GM23338 (cell line): ENCODE results near the gene BLM. TPM values are rescaled to one million over a fixed set of nuclear protein-coding genes. Genes with fewer than 3 reads are reported as not detected.

Experiments
- ATAC-seq: fragments of 200-7000 bp; cut with Tn5 transposase; 3 replicates; pipeline ENCODE4 v1.9.1; 2020
- DNase-seq: peaks from one replicate; pipeline ENCODE4 v3.0.0-alpha.2; 2015; ENCODE audit warnings: low spot score
- H2AFZ ChIP-seq: fragments of 200-600 bp; sonication (generic); 2 replicates; pipeline ENCODE4 v1.8.0; 2016; ENCODE audit warnings: antibody characterized with exemption, mild to moderate bottlenecking, moderate library complexity
- H3F3A ChIP-seq: fragments of 200-600 bp; sonication (generic); replicated peaks from 2 replicates; pipeline ENCODE4 v1.8.0; 2017; ENCODE audit warnings: antibody characterized with exemption, mixed run types, low read depth
- H3K27ac ChIP-seq: fragments of 200-600 bp; sonication (generic); 2 replicates; pipeline ENCODE4 v1.6.1; 2016; ENCODE audit warnings: low read depth
- H3K27me3 ChIP-seq: fragments of 200-600 bp; sonication (generic); 2 replicates; pipeline ENCODE4 v1.8.0; 2016; ENCODE audit warnings: mild to moderate bottlenecking, mixed run types, moderate library complexity; ENCODE audit not compliant: insufficient read depth
- H3K36me3 ChIP-seq: fragments of 200-600 bp; sonication (generic); 2 replicates; pipeline ENCODE4 v1.8.0; 2016; ENCODE audit warnings: mild to moderate bottlenecking; ENCODE audit not compliant: insufficient read depth
- H3K4me1 ChIP-seq: fragments of 200-600 bp; sonication (generic); 2 replicates; pipeline ENCODE4 v1.8.0; 2016; ENCODE audit warnings: mild to moderate bottlenecking, moderate library complexity; ENCODE audit not compliant: insufficient read depth
- H3K4me2 ChIP-seq: fragments of 200-600 bp; sonication (generic); 2 replicates; pipeline ENCODE4 v1.7.1; 2017; ENCODE audit warnings: mixed run types
- H3K4me3 ChIP-seq: fragments of 200-600 bp; sonication (generic); 2 replicates; pipeline ENCODE4 v1.6.1; 2016; ENCODE audit warnings: mixed run types
- H3K79me2 ChIP-seq: fragments of 200-600 bp; sonication (generic); replicated peaks from 2 replicates; pipeline ENCODE4 v1.8.0; 2017; ENCODE audit warnings: mild to moderate bottlenecking; ENCODE audit not compliant: insufficient read depth
- H3K9me2 ChIP-seq: fragments of 200-600 bp; sonication (generic); 2 replicates; pipeline ENCODE4 v1.8.0; 2017; ENCODE audit not compliant: insufficient read depth
- H4K20me1 ChIP-seq: fragments of 200-600 bp; sonication (generic); replicated peaks from 2 replicates; pipeline ENCODE4 v1.8.0; 2017; ENCODE audit warnings: mild to moderate bottlenecking; ENCODE audit not compliant: insufficient read depth
- H3K27ac Mint-ChIP-seq: 2 replicates; pipeline ENCODE4 v1.8.0; 2020; ENCODE audit warnings: inconsistent platforms, mild to moderate bottlenecking, moderate library complexity, mixed read lengths
- H3K27me3 Mint-ChIP-seq: 3 replicates; pipeline ENCODE4 v1.8.0; 2022; ENCODE audit warnings: low read depth, mild to moderate bottlenecking, moderate library complexity, mixed read lengths, inconsistent platforms; ENCODE audit not compliant: insufficient read depth, poor library complexity
- H3K36me3 Mint-ChIP-seq: 3 replicates; pipeline ENCODE4 v1.8.0; 2021; ENCODE audit warnings: low read depth, mild to moderate bottlenecking, inconsistent platforms, moderate library complexity, mixed read lengths
- H3K4me1 Mint-ChIP-seq: 3 replicates; pipeline ENCODE4 v1.8.0; 2020; ENCODE audit warnings: mild to moderate bottlenecking, inconsistent platforms, mixed read lengths
- H3K4me3 Mint-ChIP-seq: 3 replicates; pipeline ENCODE4 v1.8.0; 2021; ENCODE audit warnings: moderate library complexity, mild to moderate bottlenecking, inconsistent platforms, mixed read lengths
- H3K9me3 Mint-ChIP-seq: 3 replicates; pipeline ENCODE4 v1.8.0; 2020; ENCODE audit warnings: moderate library complexity, mild to moderate bottlenecking, inconsistent platforms, mixed read lengths
- CREB1 ChIP-seq: fragments of 250-450 bp; sonication (Bioruptor Pico); IDR thresholded peaks from 2 replicates; pipeline ENCODE4 v1.5.0; 2020; ENCODE audit warnings: low read depth, mild to moderate bottlenecking, moderate library complexity
- CTCF ChIP-seq, 2 experiments: fragments of 200-600 bp in 1 of 2; sonication (generic) in 1 of 2; conservative IDR thresholded peaks; 2 replicates each; pipeline versions ENCODE4 v1.5.1 to v1.6.1; 2016 to 2017; ENCODE audit warnings: antibody characterized with exemption in 2 of 2, low read depth in 2 of 2, mild to moderate bottlenecking in 2 of 2, moderate library complexity in 1 of 2
- ETS1 ChIP-seq: IDR thresholded peaks from 2 replicates; pipeline ENCODE4 v1.6.1; 2016; ENCODE audit warnings: antibody characterized with exemption
- EZH2 ChIP-seq: fragments of 200-600 bp; sonication (generic); IDR thresholded peaks from one replicate; pipeline ENCODE4 v1.8.0; 2017; ENCODE audit warnings: antibody characterized with exemption, mild to moderate bottlenecking, low read depth; ENCODE audit not compliant: unreplicated experiment
- EZH2phosphoT487 ChIP-seq: fragments of 200-600 bp; sonication (generic); IDR thresholded peaks from one replicate; pipeline ENCODE4 v1.8.1; 2018; ENCODE audit warnings: antibody characterized with exemption; ENCODE audit not compliant: unreplicated experiment
- JUNB ChIP-seq: IDR thresholded peaks from one replicate; pipeline ENCODE4 v1.6.1; 2016; ENCODE audit warnings: antibody characterized with exemption; ENCODE audit not compliant: unreplicated experiment
- NANOG ChIP-seq: IDR thresholded peaks from 2 replicates; pipeline ENCODE4 v1.6.1; 2016; ENCODE audit warnings: antibody characterized with exemption, borderline replicate concordance
- POLR2AphosphoS5 ChIP-seq: IDR thresholded peaks from 2 replicates; pipeline ENCODE4 v1.6.1; 2016; ENCODE audit warnings: antibody characterized with exemption, low read depth
- REST ChIP-seq: IDR thresholded peaks from one replicate; pipeline ENCODE4 v1.6.1; 2018; ENCODE audit warnings: antibody characterized with exemption; ENCODE audit not compliant: unreplicated experiment
- STAT1 ChIP-seq: IDR thresholded peaks from one replicate; pipeline ENCODE4 v1.6.1; 2016; ENCODE audit warnings: antibody characterized with exemption; ENCODE audit not compliant: unreplicated experiment
- ZNF114 ChIP-seq: fragments of 250-450 bp; sonication (Bioruptor Pico); IDR thresholded peaks from 2 replicates; pipeline ENCODE4 v1.5.0; 2020; ENCODE audit warnings: mild to moderate bottlenecking, moderate library complexity
- ZNF331 ChIP-seq: fragments of 250-450 bp; sonication (Bioruptor Pico); IDR thresholded peaks from 2 replicates; pipeline ENCODE4 v1.5.0; 2020; ENCODE audit warnings: low read depth, mild to moderate bottlenecking, moderate library complexity
- ZNF462 ChIP-seq: fragments of 250-450 bp; sonication (Bioruptor Pico); IDR thresholded peaks from 2 replicates; pipeline ENCODE4 v1.5.0; 2020; ENCODE audit warnings: mild to moderate bottlenecking, moderate library complexity
- polyA plus RNA-seq: library from polyadenylated mRNA; unstranded; fragments of >200 nt; fragmentation: Nextera tagmentation; extraction: Ambion mirVana; gene quantifications from 2 replicates; pipeline ENCODE4 v1.2.1, GENCODE V29; 2016
- total RNA-seq: library from RNA; depleted of rRNA; stranded (reverse); fragments of >200 nt; shearing (Covaris generic); gene quantifications from 2 replicates; pipeline ENCODE4 v1.2.3, GENCODE V29; 2014

The BLM gene
- total and polyA plus RNA-seq, 2 experiments from 2014 or later = 43.1 to 43.3 TPM

- no peak overlapping the region for H3K4me3 ChIP-seq
Observed at GRCh38 chr15:90735923-90736322, 18.8 kb downstream of the BLM start.

More at GRCh38 chr15:90735923-90736322, 18.8 kb downstream of the BLM start:
- Histone ChIP-seq H2AFZ (no peak overlapping the region), H3K27me3 (no peaks in the 10 kb centered on the region), H4K20me1 (0 out of 2 replicates have a peak, but pooled peaks cover 7% of the 10 kb centered on the region), H3F3A (no peaks in the 10 kb centered on the region), H3K4me2 (no peak overlapping the region), H3K36me3 (no peaks in the 10 kb centered on the region), H3K9me2 (no peaks in the 10 kb centered on the region), H3K79me2 (peaks cover 82% of the 10 kb centered on the region), H3K27ac (no peak overlapping the region), H3K4me1 (no peaks in the 10 kb centered on the region)
- ATAC-seq (no peak), DNase-seq (no peak)
- TF ChIP-seq JUNB = no peak
- no peak for TF ChIP-seq POLR2AphosphoS5
- no peak for TF ChIP-seq EZH2phosphoT487
- TF ChIP-seq REST = no peak
- TF ChIP-seq ZNF462 (CRISPR knock-in tag) = no peak
- TF ChIP-seq NANOG = no peak
- TF ChIP-seq CREB1 (CRISPR knock-in tag) = no peak
- TF ChIP-seq EZH2 = no peak
- TF ChIP-seq STAT1 = no peak
- TF ChIP-seq CTCF (conservative IDR thresholded peaks at IDR 0.05; ENCODE audit: low read depth in 2 of 2) = no peak
- TF ChIP-seq ETS1 = no peak
- no peak for TF ChIP-seq ZNF114 (CRISPR knock-in tag)
- no peak for TF ChIP-seq ZNF331 (CRISPR knock-in tag)
- Mint-ChIP-seq H3K9me3 (no peaks in the 10 kb centered on the region), H3K4me1 (no peaks in the 10 kb centered on the region; the same call in 2 of the 3 replicates), H3K4me3 (no peak overlapping the region), H3K27me3 (no peaks in the 10 kb centered on the region), H3K36me3 (peaks cover 21% of the 10 kb centered on the region), H3K27ac (no peak overlapping the region)
